Measurements from ENCODE around the gene ZRANB1.

ZRANB1 gene

GRCh38 chr10:125018576-125019143, 76.7 kb downstream of the ZRANB1 start:
- DNase-seq (ENCODE audit: low spot score): no peak

DNA sequence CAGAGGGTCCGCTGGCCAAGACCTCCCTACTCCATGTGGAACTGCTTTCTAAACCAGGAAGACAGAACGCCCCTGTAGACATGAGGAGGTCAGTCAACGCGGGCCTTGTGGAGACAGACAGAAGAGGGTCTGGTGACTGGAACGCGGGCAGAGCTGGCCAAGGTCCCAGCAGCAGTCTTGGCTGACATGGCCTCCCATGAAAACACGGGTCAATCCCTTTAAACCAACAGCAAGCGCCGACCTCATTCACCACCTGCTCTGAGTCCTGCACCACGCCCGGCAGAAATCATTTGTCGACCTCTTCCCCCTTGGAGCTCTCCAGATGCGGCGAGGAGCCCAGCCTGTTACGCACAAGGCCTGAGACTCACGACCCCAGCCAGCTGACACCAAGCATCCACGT, 78.5 kb downstream of the ZRANB1 start:
- no peak for DNase-seq (ENCODE audit: low spot score)

GRCh38 chr10:125020871-125021270, 78.9 kb downstream of the ZRANB1 start:
- DNase-seq (ENCODE audit: low spot score): no peak

GRCh38 chr10:125021686-125022344, 79.9 kb downstream of the ZRANB1 start:
- DNase-seq (ENCODE audit: low spot score): no peak

DNA sequence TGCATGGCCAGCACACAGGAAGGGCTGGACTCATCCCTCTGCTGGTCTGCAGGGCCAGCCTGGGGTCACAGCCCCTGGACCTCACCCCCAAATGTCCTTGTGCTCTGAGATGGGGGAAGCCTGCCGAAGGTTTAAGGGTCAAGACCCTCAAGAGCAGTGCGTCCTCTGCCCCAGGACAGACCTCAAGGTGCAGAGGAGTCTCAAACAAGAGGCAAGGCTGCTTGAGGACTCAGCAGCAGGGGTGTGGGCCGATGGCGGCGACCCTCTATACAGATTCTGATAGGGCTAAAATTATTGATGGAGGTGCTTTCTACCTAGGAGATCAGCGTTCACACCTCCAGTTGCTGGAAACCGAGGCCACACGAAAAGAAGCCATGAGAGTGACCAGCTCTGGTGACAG, 80.7 kb downstream of the ZRANB1 start:
- no peak for DNase-seq (ENCODE audit: low spot score)

GRCh38 chr10:125023255-125023654, 81.3 kb downstream of the ZRANB1 start:
- DNase-seq (ENCODE audit: low spot score): no peak

DNA sequence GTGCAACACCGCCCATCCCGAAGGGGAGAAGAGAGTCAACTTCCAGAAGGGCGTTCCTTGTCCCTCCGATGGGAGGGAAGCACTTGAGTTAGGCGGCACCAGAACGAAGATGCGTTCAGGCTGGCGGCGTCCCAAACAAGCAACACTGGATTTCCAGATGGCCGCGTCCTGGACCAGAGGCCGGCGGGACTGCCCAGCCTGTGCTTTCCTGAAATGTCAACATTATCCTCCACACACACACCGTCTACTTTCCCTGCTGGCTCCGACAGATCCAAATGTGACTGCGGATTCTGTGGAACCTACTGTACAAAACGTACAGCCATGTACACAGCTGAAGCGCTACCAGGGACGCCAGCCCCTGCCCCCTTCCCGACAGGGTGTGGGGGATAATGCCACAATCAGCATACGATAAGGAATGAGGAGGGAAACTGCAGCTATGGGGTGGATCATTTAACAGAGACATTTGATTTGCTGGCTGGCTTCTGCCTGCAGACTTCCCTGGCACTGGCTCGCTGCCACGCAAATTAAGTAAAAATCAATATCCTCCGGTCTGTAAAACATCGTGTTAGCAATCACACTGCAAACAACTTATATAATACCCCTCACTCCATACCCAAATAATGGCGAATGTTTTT, 82.1 kb downstream of the ZRANB1 start:
- no peak for DNase-seq (ENCODE audit: low spot score)

DNA sequence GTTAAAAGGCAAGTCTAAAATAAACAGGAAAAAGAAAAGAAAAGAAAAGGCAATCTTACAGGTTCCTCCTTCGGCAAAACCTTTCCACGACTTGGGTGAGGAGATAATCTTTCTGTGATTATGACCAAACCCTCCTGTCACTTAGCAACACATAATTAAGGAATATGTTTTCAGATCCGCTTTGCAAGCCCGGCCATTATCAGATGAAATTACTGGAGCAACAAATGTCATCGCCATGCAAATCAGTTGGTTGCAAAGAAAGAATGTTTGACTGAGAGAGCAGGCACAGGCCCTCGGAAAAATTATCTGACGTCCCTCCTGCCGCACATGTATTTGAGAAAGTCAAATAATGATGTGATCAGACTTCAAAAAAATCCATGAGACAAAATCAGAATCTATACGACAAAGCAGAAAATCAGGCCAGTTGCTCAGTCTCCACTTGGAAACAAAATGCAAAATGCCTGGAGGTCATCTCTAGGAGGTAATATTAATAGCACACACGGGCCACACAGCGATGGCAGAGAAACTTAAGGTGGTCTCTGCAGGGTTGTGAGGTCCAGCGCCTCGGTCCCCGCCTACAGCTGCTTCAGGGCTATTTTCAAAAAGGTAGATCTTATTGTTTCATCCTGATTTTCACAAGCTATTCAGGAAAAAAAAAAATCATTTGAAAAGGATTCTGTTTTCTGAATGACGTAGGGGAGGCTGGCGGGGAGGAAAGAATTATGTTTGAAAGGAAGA, 82.7 kb downstream of the ZRANB1 start:
- no peak for DNase-seq (ENCODE audit: low spot score)

- DNase-seq (ENCODE audit: low spot score): no peak
Observed at GRCh38 chr10:125025341-125025740, 83.4 kb downstream of the ZRANB1 start.

GRCh38 chr10:125026036-125026931, 84.4 kb downstream of the ZRANB1 start:
- DNase-seq (ENCODE audit: low spot score): no peak

DNA sequence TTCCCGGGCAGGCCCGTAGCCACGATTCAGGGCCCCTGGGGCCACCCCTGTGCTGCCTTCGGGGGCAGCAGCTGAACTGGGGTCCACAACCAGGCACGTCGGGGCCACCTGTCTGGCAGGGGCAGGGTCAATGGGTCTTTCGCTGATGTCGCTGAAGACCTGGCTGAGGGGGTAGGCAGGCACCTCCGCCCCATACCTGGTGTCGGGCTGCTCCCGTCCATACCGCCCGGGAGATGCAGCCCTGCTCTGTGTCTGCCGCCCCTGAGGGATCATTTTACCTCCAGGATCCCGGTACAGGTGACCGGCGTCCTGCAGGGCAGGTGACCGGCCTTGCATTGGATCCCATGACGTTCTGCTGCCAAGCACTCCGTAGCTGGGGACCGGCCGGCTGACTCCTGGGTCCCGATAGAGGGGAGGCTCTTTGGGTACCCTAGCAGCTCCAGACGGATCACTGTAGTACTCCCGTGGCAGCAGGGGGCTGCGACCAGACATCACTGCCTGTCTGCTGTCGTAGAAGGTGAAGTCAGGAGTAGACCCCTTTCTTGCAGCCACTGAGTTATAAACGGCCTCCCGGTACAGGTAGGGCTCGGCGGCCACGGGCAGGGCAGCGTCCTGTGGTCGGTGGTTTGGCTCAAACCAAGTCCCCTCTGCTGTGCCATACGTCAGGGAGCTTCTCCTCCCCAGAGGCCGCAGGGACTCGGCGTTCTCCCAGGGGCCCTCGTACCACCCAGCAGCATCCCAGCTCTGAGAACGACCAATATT, 85.2 kb downstream of the ZRANB1 start:
- DNase-seq (ENCODE audit: low spot score): no peak

DNA sequence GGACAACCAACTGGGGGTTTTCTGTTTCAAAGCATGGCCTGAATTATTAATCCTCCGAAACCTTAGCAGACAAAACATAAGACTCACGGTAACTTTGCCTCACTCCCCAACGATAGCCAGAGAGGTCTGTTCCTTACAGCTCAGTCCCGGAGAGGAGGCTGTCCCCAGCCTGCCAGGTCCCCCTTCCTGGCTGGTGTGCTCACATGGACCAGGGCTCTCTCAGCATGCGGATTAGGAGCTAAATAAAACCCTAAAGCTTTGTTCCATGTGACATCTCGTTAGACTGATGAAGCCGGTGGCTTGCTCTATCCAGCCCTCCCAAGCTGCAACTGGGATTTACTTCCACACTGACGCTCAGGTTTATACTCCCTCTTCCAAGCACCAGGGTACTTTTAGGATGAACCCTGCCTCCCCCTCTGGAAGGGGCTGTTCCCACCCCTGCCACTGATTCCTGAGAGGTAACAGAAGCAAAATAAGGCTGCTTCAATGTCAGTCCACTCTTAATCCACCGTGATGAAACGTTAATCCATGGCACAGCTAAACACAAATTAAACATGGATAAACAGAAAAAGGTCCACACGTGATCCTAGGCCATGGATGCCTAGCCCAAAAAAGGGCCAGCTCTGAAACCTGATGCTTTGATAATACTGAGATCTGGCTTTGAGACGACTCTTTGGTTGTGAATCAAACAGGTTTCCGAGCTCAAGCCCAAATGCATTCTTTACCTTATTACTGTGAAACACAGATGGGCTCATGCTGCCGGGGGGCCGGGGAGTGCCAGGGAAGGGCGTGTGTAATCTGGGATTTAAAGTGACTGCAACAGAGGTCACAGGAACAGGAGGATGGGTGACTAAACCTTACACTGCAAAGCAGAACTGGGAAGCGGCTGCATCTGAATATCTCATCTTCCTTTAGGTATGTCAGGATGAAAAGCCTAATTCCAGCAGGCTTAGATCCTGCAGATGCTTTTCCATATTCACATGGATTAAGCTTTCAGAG, 86.2 kb downstream of the ZRANB1 start:
- no peak for DNase-seq (ENCODE audit: low spot score)

GRCh38 chr10:125029584-125030242, 87.8 kb downstream of the ZRANB1 start:
- no peak for DNase-seq (ENCODE audit: low spot score)

- no peak for DNase-seq (ENCODE audit: low spot score)
Observed at GRCh38 chr10:125030567-125031197, 88.8 kb downstream of the ZRANB1 start.

DNA sequence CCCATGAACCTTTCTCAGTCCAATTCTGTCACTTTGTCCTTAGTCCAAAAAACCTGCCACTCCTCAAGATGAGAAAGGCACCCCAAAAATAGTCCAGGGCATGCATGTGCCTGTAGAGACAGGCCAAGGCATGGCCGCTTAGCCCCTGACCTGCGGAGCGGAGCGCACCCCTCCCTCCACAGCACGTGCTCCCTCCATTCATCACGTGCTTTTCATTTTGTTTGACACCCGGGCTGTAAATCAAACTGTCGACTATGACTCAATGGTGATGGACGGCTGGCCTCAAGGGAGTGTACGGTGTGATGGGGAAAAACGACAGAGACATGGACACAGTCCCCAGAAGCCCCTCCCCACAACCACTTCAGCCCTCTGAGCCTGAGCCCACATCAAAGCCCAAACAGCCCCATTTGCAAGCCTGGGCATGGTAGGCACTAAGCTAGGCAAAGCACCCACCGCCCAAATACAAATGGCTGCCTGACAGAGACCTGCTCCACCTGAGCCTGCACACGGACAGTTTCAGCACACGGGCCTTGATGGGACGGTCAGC, 90.6 kb downstream of the ZRANB1 start:
- no peak for DNase-seq (ENCODE audit: low spot score)

- DNase-seq (ENCODE audit: low spot score): no peak
Observed at GRCh38 chr10:125033146-125033924, 91.4 kb downstream of the ZRANB1 start.

DNA sequence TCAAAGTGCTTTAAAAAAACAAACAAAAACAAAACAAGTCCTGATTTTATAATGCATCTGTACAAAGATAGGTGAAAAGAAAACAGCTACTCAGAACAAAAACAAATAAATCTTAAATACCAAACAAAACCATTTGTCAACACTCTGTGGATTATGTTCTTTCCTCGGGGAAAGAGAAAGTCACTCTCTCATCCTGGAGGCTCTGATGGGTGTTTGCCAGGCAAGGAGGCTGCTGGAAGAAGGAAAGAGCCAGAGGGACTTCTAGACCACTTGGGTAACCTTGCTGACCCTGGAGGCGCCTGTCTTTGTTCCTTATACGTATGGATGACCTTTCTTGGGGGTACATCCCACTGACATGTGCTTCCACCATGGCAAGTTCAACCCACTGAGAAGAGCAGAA, 92.8 kb downstream of the ZRANB1 start:
- DNase-seq (ENCODE audit: low spot score): no peak

GRCh38 chr10:125035136-125035535, 93.2 kb downstream of the ZRANB1 start:
- no peak for DNase-seq (ENCODE audit: low spot score)

Data from COLO829 (cell line).